Hepatic stellate cell (primary cell): Measurements from ENCODE around the gene TNFAIP8L1.

ENCODE experiments used
- DNase-seq: peaks from one replicate; pipeline ENCODE4 v3.0.0; 2011; ENCODE audit warnings: low spot score

TNFAIP8L1 gene

DNA sequence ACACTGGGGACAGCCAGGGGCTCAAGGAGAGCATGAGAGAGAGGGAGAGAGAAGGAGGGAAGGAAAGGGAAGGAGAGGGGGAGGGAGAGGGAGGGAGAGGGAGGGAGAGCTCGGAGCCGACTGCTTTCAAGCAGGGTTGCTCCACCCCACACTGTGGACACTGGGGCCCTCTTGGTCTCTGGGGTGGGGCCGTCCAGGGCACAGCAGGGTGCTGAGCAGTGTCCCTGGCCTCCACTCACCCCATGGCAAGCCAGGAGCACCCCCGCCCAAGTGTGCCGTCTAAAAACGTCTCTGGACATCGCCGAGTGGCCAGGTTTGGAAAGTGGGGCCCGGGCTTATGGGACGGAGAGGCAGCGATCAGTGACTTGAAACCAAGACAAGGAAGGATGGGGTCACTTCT is 63.4 kb downstream of the TNFAIP8L1 start:
- DNase-seq, result no peak

GRCh38 chr19:4703671-4704316 is 64.5 kb downstream of the TNFAIP8L1 start:
- DNase-seq, result no peak

GRCh38 chr19:4704317-4704673 is 65.0 kb downstream of the TNFAIP8L1 start:
- no peak for DNase-seq
